ENCODE results near the gene LSM4. TPM values are rescaled to one million over a fixed set of nuclear protein-coding genes. Genes with fewer than 3 reads are reported as not detected.

Gene LSM4
- total and polyA plus RNA-seq, 2 donors (not counting 3 experiments of a cell fraction or from before 2014, with no cell fraction given): 118 to 119 TPM

- intact Hi-C loops (cut with micrococcal nuclease): no loop called here
- FAIRE-seq: no peak
- no peaks in the 10 kb centered on the region for H4K20me1 ChIP-seq (replicated peaks; ENCODE audit: control insufficient read depth, extremely low read depth, insufficient read depth, low read length)
- H2AFZ ChIP-seq (ENCODE audit: low read depth, low read length): no peak overlapping the region
- peaks cover 0 to 14% of the 10 kb centered on the region in 2 experiments for H3K36me3 ChIP-seq (ENCODE audit: control insufficient read depth in 2 of 2, extremely low read depth in 1 of 2, insufficient read depth in 2 of 2, low read length in 2 of 2)
- DNase-seq (ENCODE audit: low read depth, low spot score): no peak
- no TSS peak for BruUV-seq (replicated peaks)
- H3K4me3 ChIP-seq (replicated peaks in 1 of 3; ENCODE audit: insufficient read depth in 1 of 3, low read depth in 1 of 3, low read length in 3 of 3): no peak overlapping the region
- ChIA-PET POLR2A (interaction anchor here (0.6 kb wide), 3 partner anchors 9 to 57 kb away, joined by 3 to 4 read pairs (median 4); no protein-coding TSS in a partner anchor), CTCF (interaction anchor here (0.7 to 3.4 kb wide), 6 partner anchors 9 to 156 kb away, joined by 3 to 20 read pairs (median 4); no protein-coding TSS in a partner anchor)
- H3K9ac ChIP-seq (replicated peaks; ENCODE audit: extremely low read depth, insufficient read depth, low read length): no peak overlapping the region
- TF ChIP-seq FOS (IDR thresholded peaks at IDR 0.05; ENCODE audit: borderline replicate concordance, insufficient read depth, low read length) (no peak), POLR2AphosphoS5 (IDR thresholded peaks at IDR 0.05; ENCODE audit: insufficient read depth, low read depth, low read length) (no peak), CTCF (IDR thresholded peaks at IDR 0.05; ENCODE audit: extremely low read depth in 1 of 2, insufficient read depth in 1 of 2, low read depth in 1 of 2, low read length in 2 of 2) (no peak), MAX (IDR thresholded peaks at IDR 0.05; ENCODE audit: insufficient read depth, insufficient read length) (no peak), JUN (IDR thresholded peaks at IDR 0.05; ENCODE audit: borderline replicate concordance, insufficient read depth, insufficient read length, low read depth) (no peak), EZH2 (IDR thresholded peaks at IDR 0.05; ENCODE audit: borderline replicate concordance, low read depth, low read length, severe bottlenecking) (no peak), GATA2 (IDR thresholded peaks at IDR 0.05; ENCODE audit: insufficient read depth, insufficient read length, low read depth, low read length) (no peak), POLR2A (IDR thresholded peaks at IDR 0.05; ENCODE audit: low read depth, low read length) (no peak), MYC (IDR thresholded peaks at IDR 0.05; ENCODE audit: low read depth, low read length) (no peak)
- H3K27me3 ChIP-seq (ENCODE audit: control insufficient read depth in 2 of 2, insufficient read depth in 2 of 2, low read length in 2 of 2): no peaks in the 10 kb centered on the region
- H3K9me1 ChIP-seq (replicated peaks; ENCODE audit: control insufficient read depth, extremely low read depth, insufficient read depth, low read length): no peaks in the 10 kb centered on the region
- no peaks in the 10 kb centered on the region for H3K4me1 ChIP-seq (ENCODE audit: control insufficient read depth, extremely low read depth, insufficient read depth, low read length)
- H3K79me2 ChIP-seq (ENCODE audit: control insufficient read depth, insufficient read depth, low read length): no peaks in the 10 kb centered on the region
- no peak overlapping the region for H3K27ac ChIP-seq (ENCODE audit: insufficient read depth, low read depth, low read length)
- H3K4me2 ChIP-seq (ENCODE audit: insufficient read depth, low read length): no peak overlapping the region
- no peaks in the 10 kb centered on the region for H3K9me3 ChIP-seq (replicated peaks; ENCODE audit: control insufficient read depth, insufficient read depth, low read length)
- dilution Hi-C loops (cut with MboI; ENCODE audit: extremely low pct_ligation_motif_present, low sequenced_read_pairs): no loop called here
Measured at GRCh38 chr19:18269070-18269723, 53.7 kb downstream of the LSM4 start.
